ENCODE measurements around the gene CPLANE1. TPM values are rescaled to one million over a fixed set of nuclear protein-coding genes. Genes with fewer than 3 reads are reported as not detected.
A peak's percentile ranks its signal among the peaks of the same experiment; 100 is the strongest.

The CPLANE1 gene
- total RNA-seq, 4 donors from 2014 or later, result 18.1 to 67.7 (median 24.2) TPM

DNA sequence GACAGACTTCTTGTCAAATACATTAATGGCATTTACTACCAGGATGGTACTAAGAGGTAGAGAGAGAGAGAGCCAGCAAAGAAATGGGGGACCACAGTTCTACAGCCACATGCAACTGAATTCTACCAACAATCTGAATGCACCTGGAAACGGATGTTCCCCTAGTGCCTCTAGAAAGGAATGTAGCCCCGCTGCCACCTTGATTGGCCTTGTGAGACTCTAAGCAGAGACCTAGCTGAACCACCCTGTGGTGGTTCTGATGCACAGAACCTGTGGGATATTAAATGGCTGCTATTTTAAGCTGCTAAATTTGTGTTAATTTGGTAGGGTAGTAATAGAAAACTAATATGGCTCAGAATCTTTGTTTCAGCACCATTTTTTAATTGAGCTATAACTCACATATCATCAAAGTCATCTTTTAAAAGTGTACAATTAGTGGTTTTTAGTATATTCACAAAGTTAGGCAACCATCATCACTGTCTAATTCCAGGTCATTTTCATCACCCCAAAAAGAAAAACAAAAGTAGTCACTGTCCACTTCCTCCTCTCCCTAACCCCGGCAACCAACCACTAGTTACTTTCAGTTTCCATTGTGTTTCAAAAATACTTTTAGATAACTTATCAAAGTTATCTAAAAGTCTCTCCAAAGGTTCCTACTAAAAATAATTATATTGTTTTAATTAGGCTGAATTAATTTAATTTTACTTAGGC is 51.7 kb downstream of the CPLANE1 start:
- TF ChIP-seq POLR2A (IDR thresholded peaks at IDR 0.05), result no peak
- TF ChIP-seq, protein P1, sequence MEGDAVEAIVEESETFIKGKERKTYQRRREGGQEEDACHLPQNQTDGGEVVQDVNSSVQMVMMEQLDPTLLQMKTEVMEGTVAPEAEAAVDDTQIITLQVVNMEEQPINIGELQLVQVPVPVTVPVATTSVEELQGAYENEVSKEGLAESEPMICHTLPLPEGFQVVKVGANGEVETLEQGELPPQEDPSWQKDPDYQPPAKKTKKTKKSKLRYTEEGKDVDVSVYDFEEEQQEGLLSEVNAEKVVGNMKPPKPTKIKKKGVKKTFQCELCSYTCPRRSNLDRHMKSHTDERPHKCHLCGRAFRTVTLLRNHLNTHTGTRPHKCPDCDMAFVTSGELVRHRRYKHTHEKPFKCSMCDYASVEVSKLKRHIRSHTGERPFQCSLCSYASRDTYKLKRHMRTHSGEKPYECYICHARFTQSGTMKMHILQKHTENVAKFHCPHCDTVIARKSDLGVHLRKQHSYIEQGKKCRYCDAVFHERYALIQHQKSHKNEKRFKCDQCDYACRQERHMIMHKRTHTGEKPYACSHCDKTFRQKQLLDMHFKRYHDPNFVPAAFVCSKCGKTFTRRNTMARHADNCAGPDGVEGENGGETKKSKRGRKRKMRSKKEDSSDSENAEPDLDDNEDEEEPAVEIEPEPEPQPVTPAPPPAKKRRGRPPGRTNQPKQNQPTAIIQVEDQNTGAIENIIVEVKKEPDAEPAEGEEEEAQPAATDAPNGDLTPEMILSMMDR (IDR thresholded peaks at IDR 0.05), result no peak
- no peak for TF ChIP-seq EP300 (IDR thresholded peaks at IDR 0.05; ENCODE audit: low read depth)
- no peak for TF ChIP-seq POLR2AphosphoS5 (IDR thresholded peaks at IDR 0.05)
- Histone ChIP-seq H3K4me1 (peaks cover 0 to 4% (median 1%) of the 10 kb centered on the region in 4 donors), H3K9me3 (no peaks in the 10 kb centered on the region), H3K27ac (peak overlapping the region in 2 of 4 donors; percentile 1 to 10), H3K27me3 (no peaks in the 10 kb centered on the region), H3K4me3 (no peak overlapping the region), H3K36me3 (peaks cover 0 to 26% (median 7%) of the 10 kb centered on the region in 4 donors)
- intact Hi-C loops (cut with DNase I; ENCODE audit: low total_unique reads) (no loop called here), in situ Hi-C loops (cut with MboI; ENCODE audit: low pct_ligation_motif_present in 1 of 4, low pct_unique_long_range_greater_than_20kb in 1 of 4, low sequenced_read_pairs in 3 of 4) (no loop called here)
- 55 to 66% methylated on average over 2 to 3 of the region's 3 CpGs for WGBS, 2 donors (ENCODE audit: low coverage in 1 of 2)
- no peak for DNase-seq

DNA sequence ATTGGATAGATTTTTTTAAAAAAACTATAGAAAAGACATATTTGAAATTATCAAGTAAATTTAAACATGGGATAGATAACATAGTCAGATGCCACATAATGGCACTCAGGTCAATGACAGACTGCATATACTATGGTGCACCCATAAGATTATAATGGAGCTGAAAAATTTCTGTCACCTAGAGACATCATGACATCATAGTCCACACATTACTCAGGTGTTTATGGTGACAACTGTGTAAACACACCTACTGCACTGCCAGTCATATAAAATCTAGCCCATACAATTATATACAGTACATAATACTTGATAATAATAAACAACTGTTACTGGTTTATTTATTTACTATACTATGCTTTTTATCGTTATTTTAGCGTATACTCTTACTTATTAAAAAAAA is 58.6 kb downstream of the CPLANE1 start:
- no peaks in the 10 kb centered on the region for H3K9me3 ChIP-seq
- H3K27me3 ChIP-seq, result no peaks in the 10 kb centered on the region
- H3K36me3 ChIP-seq, result peaks cover 0 to 12% (median 3%) of the 10 kb centered on the region in 4 donors
- H3K27ac ChIP-seq, result no peak overlapping the region
- intact Hi-C loops (cut with DNase I; ENCODE audit: low total_unique reads) (no loop called here), in situ Hi-C loops (cut with MboI; ENCODE audit: low pct_ligation_motif_present in 1 of 4, low pct_unique_long_range_greater_than_20kb in 1 of 4, low sequenced_read_pairs in 3 of 4) (no loop called here)
- no peak for DNase-seq
- TF ChIP-seq, protein P1 (IDR thresholded peaks at IDR 0.05), result no peak
- no peak for TF ChIP-seq POLR2AphosphoS5 (IDR thresholded peaks at IDR 0.05)
- TF ChIP-seq EP300 (IDR thresholded peaks at IDR 0.05; ENCODE audit: low read depth), result no peak
- no peak for TF ChIP-seq POLR2A (IDR thresholded peaks at IDR 0.05)
- 78 to 92% methylated on average over 2 of the region's 2 CpGs for WGBS, 2 donors (ENCODE audit: low coverage in 1 of 2)
- H3K4me3 ChIP-seq, result no peak overlapping the region
- H3K4me1 ChIP-seq, result no peaks in the 10 kb centered on the region

DNA sequence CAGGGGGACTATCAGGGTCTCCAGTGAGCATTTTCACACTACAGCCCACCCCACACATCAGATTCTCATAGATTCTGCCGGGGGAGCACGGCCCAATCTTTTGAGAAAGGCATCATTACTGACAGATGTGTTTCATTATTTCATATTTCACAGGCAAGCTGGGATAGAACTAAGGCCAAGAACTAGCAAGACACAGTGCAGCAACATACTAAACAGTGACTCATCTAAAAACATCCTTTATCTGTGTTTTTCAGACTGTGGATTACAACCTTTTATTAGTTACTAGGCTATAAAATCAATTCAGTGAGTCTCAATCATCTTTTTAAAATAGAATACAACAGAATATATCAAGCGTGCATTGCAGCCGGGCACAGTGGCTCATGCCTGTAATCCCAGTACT is 59.8 kb downstream of the CPLANE1 start:
- H3K4me3 ChIP-seq, result no peak overlapping the region
- peaks cover 0 to 16% (median 5%) of the 10 kb centered on the region in 4 donors for H3K36me3 ChIP-seq
- DNase-seq, result no peak
- intact Hi-C loops (cut with DNase I; ENCODE audit: low total_unique reads), result no loop called here
- TF ChIP-seq, protein P1 (IDR thresholded peaks at IDR 0.05), result no peak
- TF ChIP-seq POLR2AphosphoS5 (IDR thresholded peaks at IDR 0.05) (no peak), EP300 (IDR thresholded peaks at IDR 0.05; ENCODE audit: low read depth) (no peak), POLR2A (IDR thresholded peaks at IDR 0.05) (no peak)
- H3K9me3 ChIP-seq, result no peaks in the 10 kb centered on the region
- H3K27me3 ChIP-seq, result no peaks in the 10 kb centered on the region
- no peak overlapping the region for H3K27ac ChIP-seq
- H3K4me1 ChIP-seq, result no peaks in the 10 kb centered on the region
- WGBS, 2 donors (ENCODE audit: low coverage in 1 of 2), result 96 to 100% methylated on average over 2 to 4 of the region's 4 CpGs
- in situ Hi-C loops (cut with MboI; ENCODE audit: low pct_ligation_motif_present in 1 of 4, low pct_unique_long_range_greater_than_20kb in 1 of 4, low sequenced_read_pairs in 3 of 4), result no loop called here

DNA sequence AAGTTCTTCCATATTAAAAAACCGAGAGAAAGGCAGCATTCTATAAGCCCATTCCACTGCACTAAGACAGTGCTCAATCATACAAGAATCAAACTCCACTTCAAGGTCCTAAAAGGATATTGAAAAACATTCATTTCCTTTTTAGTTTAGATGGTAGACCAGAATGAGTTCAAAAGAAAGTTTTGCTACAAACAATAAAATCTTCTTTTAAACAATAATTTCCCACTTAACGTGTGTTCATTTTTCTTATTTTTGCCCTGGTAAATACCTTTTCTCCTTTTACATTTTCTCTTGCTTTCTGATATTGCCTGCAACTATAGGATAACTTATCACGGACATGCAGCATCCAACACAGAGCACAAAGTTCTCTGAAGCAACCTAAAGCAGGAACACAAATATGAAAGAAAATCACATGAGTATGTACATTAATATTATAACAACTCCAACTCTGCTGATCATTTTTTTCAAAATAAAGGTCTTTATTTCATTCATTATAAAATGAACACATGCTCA is 61.7 kb downstream of the CPLANE1 start:
- no peaks in the 10 kb centered on the region for H3K27me3 ChIP-seq
- H3K4me1 ChIP-seq, result no peaks in the 10 kb centered on the region
- in situ Hi-C loops (cut with MboI; ENCODE audit: low pct_ligation_motif_present in 1 of 4, low pct_unique_long_range_greater_than_20kb in 1 of 4, low sequenced_read_pairs in 3 of 4), result no loop called here
- no peak overlapping the region for H3K4me3 ChIP-seq
- H3K36me3 ChIP-seq, result peaks cover 0 to 24% (median 10%) of the 10 kb centered on the region in 4 donors
- WGBS, 2 donors (ENCODE audit: low coverage in 1 of 2), result 94 to 100% methylated on average over 3 of the region's 3 CpGs
- TF ChIP-seq POLR2A (IDR thresholded peaks at IDR 0.05) (no peak), POLR2AphosphoS5 (IDR thresholded peaks at IDR 0.05) (no peak), EP300 (IDR thresholded peaks at IDR 0.05; ENCODE audit: low read depth) (no peak)
- TF ChIP-seq, protein P1 (IDR thresholded peaks at IDR 0.05), result no peak
- intact Hi-C loops (cut with DNase I; ENCODE audit: low total_unique reads), result no loop called here
- DNase-seq, result no peak
- no peaks in the 10 kb centered on the region for H3K9me3 ChIP-seq
- H3K27ac ChIP-seq, result no peak overlapping the region

All from transverse colon (tissue), 4 donors.